ENCODE results near the gene SYT8. TPM values are rescaled to one million over a fixed set of nuclear protein-coding genes. Genes with fewer than 3 reads are reported as not detected.

SYT8 gene
- polyA plus RNA-seq, 1 experiment, result not detected

DNA sequence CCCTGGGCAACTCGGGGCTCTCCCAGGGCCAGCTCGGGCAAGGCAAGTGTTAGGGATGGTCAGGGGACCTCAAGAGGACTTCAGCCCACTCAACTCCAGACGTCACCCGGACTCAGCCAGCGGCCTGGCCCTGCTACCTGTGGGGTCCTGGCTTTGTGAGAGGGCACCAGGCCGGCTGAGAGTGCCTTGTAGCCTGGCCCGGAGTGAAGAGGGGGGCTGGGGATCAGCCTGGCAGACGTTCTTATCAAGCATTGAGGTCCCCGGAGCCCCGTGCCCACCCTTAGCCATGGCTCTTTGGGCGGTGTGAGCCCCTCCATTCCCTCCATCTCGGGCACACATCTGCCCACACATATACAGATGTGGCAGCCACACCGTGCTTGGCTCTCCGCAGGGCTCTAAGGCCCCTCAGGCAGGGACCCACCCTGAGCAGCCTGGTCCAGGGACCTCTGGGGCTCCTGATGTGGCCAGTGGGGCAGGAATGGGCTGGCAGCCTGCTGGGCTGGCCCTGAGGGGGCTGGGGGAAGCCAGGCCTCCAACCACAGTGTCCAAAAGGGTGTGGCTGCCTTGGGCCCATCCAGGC lies 33.4 kb downstream of the SYT8 start:
- DNase-seq (ENCODE audit: low read depth), result no peak
- TF ChIP-seq, protein P1, sequence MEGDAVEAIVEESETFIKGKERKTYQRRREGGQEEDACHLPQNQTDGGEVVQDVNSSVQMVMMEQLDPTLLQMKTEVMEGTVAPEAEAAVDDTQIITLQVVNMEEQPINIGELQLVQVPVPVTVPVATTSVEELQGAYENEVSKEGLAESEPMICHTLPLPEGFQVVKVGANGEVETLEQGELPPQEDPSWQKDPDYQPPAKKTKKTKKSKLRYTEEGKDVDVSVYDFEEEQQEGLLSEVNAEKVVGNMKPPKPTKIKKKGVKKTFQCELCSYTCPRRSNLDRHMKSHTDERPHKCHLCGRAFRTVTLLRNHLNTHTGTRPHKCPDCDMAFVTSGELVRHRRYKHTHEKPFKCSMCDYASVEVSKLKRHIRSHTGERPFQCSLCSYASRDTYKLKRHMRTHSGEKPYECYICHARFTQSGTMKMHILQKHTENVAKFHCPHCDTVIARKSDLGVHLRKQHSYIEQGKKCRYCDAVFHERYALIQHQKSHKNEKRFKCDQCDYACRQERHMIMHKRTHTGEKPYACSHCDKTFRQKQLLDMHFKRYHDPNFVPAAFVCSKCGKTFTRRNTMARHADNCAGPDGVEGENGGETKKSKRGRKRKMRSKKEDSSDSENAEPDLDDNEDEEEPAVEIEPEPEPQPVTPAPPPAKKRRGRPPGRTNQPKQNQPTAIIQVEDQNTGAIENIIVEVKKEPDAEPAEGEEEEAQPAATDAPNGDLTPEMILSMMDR (IDR thresholded peaks at IDR 0.05; ENCODE audit: insufficient read depth, low read depth, low read length), result no peak
- no peaks in the 10 kb centered on the region for H3K36me3 ChIP-seq (ENCODE audit: control insufficient read depth, insufficient read depth, low read length)
- CTCF ChIA-PET, result no interaction called here
- no peak overlapping the region for H3K4me3 ChIP-seq (ENCODE audit: low read depth, low read length)
- POLR2A ChIA-PET, result no interaction called here
- H3K27me3 ChIP-seq (ENCODE audit: control insufficient read depth, insufficient read depth, low read length), result peaks cover 2% of the 10 kb centered on the region; the same call in 1 of the 2 replicates

DNA sequence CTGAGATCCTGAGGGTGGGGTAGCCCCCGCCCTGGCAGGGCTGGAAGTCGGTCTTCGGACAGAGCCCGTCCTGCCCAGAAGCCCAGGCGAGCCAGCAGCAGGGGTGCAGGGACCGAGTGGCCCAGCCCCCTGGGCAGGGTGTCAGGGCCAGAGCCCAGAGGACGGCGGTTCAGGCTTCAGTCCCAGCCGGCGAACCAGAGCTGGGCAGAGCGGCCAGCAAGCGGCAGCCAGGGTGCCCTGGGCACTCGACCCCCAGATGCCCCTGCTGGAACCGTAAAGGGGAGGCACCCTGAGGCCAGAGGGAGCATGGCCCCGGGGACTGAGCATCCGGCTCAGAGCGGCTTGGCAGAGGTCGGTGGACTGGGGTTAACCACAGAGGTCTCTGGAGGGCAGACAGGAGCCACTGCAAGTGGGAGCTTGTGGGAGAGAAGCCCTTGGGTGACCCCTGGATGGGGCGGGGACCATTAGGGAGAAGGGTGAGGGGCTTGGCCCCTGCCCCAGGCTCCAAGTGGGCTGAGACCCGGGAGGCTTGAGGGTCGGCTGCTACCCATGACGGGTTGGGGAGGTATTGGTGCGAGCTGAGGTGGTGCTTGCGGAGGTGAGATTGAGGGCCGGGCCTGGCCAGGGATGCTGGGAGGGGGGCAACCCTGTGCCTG lies 34.0 kb downstream of the SYT8 start:
- H3K4me3 ChIP-seq (ENCODE audit: low read depth, low read length), result no peak overlapping the region
- TF ChIP-seq, protein P1 (IDR thresholded peaks at IDR 0.05; ENCODE audit: insufficient read depth, low read depth, low read length), result no peak
- CTCF ChIA-PET, result interaction anchor here (0.9 to 2.2 kb wide), 3 partner anchors 9 to 51 kb away, joined by 3 to 10 read pairs (median 4); partner anchors contain the start of gene TNNT3
- no peak for DNase-seq (ENCODE audit: low read depth)
- H3K36me3 ChIP-seq (ENCODE audit: control insufficient read depth, insufficient read depth, low read length), result no peaks in the 10 kb centered on the region
- POLR2A ChIA-PET, result no interaction called here
- peaks cover 2% of the 10 kb centered on the region; the same call in 1 of the 2 replicates for H3K27me3 ChIP-seq (ENCODE audit: control insufficient read depth, insufficient read depth, low read length)

DNA sequence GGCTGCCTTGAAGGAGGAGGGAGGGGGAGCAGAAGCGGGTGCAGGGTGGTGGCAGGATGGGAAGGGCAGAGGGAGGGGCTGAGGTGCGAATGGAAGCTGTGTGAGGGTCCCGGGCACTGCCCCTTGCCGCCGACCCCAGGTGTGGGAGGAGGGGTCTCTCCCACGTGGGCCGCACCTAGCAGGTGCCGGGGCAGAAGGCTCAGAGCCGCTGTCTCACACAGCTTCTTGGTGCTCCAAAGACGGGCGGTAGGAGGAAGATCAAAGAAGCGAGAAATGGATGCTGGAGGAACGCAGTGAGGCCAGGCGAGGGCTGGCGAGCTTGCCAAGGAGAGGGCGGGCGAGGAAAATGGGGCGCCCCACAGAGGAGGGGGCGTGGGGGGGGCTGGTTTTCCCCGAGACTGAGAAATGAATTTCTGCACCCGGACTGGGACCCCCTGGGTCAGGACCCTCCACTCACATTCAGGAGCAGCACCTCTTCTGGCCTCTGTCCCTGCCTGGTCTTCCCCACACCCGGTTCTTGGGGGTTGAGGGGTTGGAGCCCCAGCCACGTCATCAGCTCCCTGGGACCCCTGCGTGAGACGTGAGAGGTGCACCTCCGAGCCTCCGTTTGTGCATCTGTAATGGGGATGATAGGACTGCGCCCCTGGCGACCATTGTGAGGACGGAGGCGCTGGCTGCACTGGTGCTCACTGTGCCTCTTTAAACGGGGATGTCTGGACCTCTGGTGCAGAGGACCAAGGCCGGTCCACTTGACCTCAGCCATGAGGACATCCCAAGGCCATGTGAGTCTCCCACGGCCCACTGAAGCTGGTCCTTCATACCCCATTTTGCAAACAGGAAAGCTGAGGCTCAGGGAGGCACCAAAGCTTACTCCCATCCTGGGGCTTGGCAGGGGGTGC lies 34.9 kb downstream of the SYT8 start:
- no peak for DNase-seq (ENCODE audit: low read depth)
- POLR2A ChIA-PET, result no interaction called here
- Histone ChIP-seq H3K27me3 (ENCODE audit: control insufficient read depth, insufficient read depth, low read length) (peaks cover 2% of the 10 kb centered on the region; the same call in 1 of the 2 replicates), H3K36me3 (ENCODE audit: control insufficient read depth, insufficient read depth, low read length) (no peaks in the 10 kb centered on the region), H3K4me3 (ENCODE audit: low read depth, low read length) (no peak overlapping the region)
- CTCF ChIA-PET, result interaction anchor here (0.9 to 2.2 kb wide), 6 partner anchors 8 to 282 kb away, joined by 3 to 10 read pairs (median 4); partner anchors contain the start of gene TNNT3
- TF ChIP-seq, protein P1 (IDR thresholded peaks at IDR 0.05; ENCODE audit: insufficient read depth, low read depth, low read length), result no peak

DNA sequence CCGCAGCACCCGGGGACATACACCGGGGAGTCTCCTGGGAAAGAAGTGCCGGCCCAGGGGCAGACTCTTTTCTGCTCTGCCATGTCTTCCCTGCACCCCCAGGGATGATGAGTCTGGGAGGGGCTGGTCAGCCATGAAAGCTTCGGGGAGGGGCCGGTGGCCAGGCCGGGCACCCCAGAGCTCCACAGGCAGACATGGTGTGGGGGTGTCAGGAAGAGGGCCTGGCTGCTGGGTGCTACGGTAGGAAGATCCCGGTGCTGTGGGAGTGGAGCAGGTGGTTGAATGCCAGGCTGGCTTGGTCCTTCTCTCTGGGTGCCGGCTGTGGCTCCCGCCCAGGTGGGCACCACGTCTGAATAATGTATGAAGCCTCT lies 35.5 kb downstream of the SYT8 start:
- peaks cover 2% of the 10 kb centered on the region; the same call in 1 of the 2 replicates for H3K27me3 ChIP-seq (ENCODE audit: control insufficient read depth, insufficient read depth, low read length)
- ChIA-PET CTCF (interaction anchor here (0.7 to 2.2 kb wide), 5 partner anchors 12 to 282 kb away, joined by 3 to 10 read pairs (median 4); no protein-coding TSS in a partner anchor), POLR2A (no interaction called here)
- TF ChIP-seq, protein P1 (IDR thresholded peaks at IDR 0.05; ENCODE audit: insufficient read depth, low read depth, low read length), result no peak
- H3K36me3 ChIP-seq (ENCODE audit: control insufficient read depth, insufficient read depth, low read length), result no peaks in the 10 kb centered on the region
- no peak for DNase-seq (ENCODE audit: low read depth)
- no peak overlapping the region for H3K4me3 ChIP-seq (ENCODE audit: low read depth, low read length)

Measured in BJ (cell line).